NCI-H748 (cell line): ENCODE results near the gene GP1BB.

Source experiments
- DNase-seq: peaks from one replicate; lab custom pipeline; 2025; ENCODE audit not compliant: unreplicated experiment; lab: John Stamatoyannopoulos, UW

Gene GP1BB

DNA sequence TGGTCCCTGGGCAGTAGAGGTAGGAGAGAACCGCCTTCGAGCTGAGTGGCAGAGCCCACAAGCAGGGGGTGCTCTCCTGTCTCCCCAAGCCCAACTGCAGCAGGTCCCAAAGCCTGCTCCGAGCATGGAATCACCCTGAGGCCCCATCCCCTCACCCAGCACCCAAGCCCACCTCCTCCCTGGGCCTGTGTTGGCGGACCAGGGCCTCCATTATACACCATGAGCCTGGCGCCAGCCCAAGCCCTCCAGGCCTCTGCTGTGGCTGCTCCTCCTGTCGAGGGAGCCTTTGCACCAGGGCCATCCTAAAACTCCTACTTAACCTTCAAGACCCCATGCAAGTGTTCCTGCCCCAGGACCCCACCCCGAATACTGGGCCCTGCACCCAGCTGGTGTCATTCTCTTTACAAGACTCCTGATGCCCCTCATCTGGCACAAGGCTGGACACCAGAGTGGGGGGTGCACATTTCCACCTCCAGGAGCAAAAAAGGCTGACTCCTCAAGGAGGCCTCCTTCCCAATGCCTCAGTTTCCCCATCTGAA lies 16.6 kb downstream of the GP1BB start:
- DNase-seq = no peak

DNA sequence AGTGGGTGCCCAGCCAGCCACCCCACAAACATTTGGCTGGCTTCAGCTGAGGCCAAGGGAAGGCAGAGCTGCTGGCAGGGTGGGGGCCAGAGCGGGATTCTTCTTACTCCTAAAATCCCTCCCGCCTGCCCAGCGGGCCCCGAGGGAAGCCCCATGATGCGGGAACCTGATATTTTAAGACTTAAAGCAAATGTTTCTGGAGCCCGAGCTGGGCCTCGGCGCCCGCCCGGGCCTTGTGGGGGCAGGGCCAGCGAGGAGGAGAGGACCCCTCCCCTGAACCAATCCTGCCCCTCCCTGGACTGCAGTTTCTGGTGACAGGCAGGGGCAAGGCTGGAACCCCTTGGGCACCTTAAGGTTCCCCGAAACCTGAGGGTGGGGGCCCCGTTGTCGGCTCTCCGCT lies 17.2 kb downstream of the GP1BB start:
- no peak for DNase-seq

DNA sequence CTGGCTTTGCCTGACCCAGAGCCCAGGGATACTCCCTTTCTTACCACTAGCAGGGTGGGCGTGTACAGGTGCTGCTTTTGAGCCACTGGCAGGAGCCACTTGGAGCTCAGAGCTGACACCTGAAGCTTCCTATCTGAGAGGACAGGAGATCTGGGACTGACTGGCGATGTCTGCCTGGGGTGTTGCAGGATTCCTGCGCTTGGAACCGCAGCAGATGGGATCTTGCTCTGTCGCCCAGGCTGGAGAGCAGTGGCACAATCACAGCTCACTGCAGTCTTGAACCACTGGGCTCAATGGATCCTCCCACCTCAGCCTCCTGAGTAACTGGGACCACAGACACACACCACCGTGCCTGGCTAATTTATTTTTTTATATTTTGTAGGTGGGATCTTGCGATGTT lies 17.7 kb downstream of the GP1BB start:
- DNase-seq = no peak

DNA sequence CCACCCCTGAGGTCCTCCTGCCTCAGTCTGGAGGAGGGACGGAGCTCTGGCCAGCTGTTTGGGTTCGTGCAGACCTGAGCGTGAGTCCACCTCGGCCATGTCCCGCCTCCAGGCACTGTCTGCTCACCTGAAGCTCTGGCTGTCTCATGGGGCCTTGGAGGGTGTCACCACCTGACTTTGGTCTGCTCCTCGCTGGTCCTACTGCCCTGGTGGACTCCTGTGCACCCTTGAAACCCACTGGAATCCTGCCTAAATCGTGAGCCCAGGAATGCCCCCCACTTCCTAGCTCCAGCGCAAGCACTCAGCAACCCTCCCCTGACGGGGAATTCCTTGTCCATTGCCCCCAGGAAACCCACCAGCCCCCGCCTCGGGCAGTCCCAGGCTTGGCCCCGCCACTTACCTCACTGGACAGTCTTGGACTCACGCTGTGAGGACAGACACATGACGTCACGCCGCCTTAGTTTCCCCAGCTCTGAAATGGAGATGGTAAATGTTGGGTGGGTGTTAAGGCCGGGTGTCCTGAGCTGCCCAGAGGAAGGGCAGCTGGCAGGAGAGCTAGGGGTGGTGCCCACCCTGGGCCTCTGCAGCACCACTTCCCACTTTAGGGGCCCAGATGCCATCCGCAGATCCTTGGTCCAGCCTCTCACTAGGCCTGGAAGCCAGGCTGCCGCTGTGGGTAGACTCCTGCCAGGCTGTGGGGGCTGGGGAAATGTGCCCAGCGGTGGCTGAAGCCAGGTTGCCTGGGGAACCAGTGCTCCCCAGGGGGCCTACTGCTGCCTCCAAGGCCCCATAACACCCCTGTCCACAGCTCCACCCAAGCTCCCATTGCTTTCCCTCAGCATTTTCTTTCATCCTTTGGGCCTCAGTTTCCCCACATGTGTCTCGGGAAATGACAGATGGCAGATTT lies 19.1 kb downstream of the GP1BB start:
- no peak for DNase-seq

DNA sequence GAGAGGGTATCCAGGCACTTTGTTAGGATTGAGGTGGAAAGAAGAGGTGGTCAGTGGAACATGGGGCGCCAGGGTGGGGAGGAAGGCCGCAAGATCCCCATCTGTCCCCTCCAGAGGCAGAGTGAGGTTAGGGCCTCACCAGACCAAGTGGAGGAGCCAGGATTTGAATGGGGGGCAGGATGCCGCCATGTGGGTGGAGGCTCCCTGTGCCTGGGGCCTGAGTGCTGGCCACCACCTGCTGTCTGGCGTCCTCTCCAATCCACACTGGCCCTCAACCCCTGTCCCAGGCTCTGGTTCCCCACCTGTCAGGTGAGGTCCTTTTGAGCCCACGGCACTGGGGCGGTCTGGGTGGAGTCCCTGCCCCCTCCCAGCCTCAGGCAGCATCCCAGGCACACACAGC lies 19.7 kb downstream of the GP1BB start:
- no peak for DNase-seq

DNA sequence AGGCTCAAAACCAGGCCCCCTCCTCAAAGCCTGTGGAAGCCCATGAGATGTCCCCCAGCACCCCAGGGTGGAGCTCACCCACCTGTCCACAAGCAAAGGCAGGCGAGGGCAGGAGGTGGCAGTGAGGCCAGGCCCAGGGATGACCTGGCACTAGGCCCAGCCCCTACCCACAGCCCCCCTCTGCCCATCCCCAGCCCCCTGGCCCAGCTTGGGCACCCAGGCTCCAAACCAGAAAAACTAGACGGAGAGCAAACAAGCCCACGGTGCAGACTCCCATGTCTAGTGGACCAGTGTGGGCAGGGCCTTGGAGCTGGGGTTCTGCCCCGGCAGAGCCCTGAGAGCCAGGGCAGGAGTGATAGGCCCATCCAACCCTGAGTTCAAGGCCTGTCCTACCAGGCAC lies 20.3 kb downstream of the GP1BB start:
- DNase-seq = no peak

DNA sequence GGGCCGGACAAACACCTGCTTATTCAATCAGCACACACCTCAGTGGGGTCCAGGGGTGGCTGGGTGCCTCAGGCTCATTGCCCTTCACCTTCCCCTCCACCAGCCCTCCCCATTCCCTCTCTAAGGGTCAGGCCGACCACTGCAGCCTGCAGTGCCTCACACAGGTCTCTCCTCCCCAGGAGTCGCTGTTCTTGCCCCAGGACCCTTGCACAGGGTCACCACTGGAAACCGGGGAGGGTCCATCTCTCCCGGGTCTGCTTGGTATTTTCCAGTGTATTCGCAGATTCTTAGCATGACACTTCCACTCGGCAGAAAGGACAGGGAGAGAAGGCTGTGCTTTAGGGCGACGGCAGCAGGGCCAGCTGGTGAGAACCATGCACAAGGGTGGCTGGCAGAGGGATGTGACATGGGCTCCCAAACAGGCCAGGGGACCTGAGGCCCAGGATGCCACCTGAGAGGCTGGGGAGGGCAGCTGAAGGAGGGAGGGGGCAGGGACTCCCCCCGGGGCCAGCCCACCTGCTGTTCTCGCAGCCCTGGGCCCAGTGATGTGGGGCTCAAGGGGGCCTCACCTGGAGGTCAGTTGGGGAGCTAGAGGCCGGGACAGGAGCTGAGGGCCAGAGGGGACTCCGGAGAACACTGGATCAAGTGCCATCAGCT lies 21.1 kb downstream of the GP1BB start:
- DNase-seq = no peak

DNA sequence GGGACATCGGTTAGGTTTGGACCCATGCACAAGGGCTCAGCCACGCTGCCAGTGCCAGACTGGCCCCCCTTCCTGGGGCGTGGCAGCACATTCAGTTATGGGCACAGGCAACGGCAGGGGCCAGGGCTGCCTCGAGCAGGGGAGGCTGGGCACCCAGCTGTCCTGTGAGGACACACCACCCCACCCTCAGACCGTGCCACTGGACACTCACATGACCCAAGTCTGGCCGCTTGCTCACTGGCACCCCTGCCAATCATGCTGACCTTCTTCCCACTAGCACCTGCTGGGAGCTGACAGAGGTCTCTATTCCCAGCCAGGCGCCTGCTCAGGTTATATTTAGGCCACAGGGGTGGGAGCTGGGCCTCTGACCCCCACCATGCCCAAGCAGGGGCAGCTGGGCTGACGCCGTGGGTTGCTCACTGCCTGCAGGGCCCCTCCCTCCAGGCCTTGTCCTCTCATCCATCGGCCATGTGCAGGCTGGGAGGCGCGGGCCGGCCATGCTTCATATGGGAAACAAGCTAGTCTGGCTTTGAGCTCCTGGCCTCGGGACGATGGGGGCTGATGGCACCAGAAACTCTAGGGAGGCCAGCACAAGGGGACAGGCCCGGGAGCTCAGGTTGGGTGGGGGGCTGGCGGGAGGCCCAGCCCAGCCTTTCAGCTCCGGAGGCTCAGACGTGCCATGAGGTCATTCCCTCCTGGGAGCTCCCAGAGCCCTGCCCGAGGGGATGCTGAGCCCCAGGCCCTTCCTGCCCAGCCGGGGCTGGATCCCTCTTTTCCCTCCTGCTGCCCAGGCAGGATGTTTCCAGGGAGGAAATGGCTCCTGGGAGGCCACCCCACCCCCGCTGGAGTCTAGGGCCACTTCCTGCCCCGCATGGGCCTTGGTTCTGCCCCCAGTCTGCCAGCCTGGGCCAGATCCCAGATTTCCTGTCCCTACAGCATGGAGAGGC lies 22.1 kb downstream of the GP1BB start:
- DNase-seq = no peak

DNA sequence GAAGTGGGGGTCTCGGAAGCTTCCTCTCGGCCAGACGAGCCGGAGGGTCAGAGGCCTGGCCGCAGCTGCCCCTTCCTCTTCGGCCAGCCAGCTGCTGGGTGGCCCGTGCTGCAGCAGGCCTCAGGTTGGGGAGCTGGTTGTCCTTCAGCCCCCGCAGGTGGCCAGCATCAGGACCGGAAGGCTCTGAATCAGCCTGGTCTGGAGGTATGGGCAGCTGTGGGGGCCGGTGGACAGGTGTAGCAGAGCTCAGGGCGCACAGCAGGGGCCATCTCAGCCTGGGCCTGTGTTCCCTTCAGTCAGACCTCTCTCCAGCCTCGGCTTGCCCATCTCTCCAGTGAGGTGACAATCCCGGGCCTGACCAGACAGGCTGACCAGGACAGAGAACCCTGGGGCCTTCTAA lies 23.4 kb downstream of the GP1BB start:
- DNase-seq = no peak

DNA sequence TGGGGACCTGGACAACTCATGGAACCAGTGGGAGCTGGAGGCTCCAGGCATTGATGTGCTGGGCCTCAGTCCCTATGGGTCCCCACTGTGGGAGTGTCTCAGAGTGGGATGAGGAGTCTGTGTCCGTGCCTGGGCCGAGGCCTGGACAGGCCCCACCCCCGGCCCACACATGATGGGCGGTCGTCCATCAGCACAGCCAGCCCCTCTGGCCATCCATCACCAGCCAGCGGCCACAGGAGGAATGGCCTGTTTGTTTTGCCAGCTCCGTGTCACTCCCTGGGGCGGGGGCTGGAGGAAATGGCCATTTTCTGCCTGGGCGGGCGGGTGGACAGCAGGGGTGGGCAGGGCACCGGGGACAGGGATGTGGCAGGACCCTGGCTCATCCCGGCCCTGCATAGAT lies 24.2 kb downstream of the GP1BB start:
- no peak for DNase-seq

DNA sequence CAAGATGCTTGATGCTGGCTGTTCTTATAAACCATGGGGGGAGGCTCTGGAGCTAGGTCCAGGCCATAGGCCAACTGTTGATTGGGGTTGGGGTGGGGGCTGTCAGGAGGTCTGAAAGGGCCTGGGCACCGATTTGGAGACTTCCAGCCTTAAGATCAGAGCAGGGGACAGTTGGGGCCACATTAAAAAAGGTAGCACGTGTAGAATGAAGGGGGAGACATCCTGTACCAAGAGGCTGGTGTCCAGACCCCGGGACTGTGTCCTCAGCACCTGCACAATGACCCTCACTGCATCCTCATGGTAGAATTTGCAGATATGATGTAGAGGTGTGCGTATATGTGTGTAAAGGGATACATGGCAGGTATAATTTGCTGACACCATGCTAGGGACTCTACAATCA lies 24.8 kb downstream of the GP1BB start:
- no peak for DNase-seq

DNA sequence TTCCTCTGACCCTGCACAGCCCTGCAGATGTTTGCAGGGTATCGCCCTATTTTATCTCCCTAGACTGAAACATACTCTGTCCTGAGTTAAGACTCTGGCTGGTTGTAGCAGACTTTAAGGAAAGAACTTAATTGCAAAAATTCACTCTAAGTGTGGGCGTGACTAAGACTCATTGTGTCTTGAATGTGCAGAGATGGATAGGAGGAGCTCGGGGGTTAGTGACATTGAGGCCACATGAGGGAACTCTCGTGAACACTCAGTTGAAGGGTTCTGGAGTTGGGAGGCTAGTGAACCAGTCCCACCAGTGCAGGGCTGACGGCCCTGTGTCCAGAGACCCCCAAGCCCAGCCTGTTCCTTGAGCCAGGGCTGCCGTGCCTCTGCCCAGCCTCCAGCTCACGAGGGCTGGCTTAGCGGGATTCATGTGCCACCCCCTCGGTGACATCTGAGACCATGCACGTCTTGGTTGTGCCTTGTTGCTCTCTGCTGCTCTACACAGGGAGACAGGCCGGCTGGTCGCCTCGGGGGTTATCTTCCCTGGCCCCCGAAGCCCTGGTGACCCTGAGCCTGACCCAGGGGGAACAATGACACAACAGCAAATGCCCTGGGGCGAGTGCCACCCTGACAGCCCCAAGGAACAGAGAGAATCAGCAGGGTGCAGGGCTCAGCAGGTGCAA lies 25.8 kb downstream of the GP1BB start:
- DNase-seq = no peak

DNA sequence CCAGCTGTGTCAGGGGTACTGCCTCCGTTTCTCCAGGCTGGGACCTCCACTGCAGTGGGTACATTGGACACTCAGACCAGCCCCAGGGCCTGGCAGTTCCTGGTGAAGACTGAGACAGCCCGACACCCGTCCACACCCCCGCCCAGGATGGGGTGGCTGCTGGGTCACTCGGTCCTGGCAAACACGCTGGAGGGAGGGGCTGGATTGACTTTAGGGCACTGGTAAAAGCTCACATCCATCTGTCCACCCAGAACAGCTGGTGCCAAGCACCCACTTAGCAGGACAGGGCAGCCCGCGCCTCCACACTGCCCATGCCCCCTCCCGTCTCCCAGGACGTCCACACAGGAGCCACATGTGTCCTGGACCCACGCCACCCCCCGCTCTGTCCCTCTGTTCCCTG lies 26.5 kb downstream of the GP1BB start:
- DNase-seq = no peak

DNA sequence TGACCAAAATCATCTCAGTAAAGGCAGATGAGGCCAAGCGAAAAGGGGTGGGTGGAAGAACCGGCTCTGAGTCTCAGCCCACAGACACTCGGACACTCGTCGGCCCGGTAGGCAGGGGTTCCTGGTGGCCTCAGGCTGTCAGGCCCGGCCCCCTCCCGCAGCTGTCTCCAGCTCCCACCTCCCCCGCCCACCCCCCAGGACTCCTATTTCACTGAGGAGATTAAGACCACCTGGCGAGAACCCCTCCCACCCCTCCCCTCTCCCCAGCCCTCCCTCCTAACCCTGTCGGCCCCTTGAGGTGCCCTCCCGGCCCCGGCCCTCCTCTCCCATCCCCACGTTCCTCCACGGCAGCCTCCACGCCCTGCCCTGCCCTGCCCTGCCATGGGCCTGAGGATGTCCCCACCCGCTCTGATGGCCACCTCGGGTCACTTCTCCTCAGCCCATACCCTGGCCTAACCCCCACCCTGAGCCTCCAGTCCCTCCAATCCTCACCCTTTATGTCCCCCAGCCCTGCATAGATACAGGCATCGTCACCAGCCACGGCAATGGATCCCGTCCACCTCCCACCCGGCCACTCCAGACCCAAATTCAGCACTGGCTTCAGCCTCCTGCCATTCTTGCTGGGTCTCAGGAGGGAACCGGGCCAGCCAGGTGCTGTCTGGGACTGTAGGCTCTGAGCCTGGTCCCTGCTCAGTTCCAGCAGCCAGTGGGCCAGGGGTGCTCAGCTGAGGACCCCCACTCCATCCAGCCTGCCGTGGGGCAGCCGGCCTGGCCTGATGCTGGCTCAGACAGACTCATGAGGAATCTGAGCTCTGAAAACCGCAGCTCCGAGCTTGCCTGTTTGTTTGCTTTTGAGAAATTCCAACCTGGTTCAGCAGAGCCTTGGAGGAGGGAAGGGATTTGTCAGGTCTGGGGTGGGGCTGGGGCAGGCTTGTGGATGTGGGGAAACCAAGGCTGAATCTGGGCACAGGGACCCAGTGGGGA lies 27.5 kb downstream of the GP1BB start:
- no peak for DNase-seq

DNA sequence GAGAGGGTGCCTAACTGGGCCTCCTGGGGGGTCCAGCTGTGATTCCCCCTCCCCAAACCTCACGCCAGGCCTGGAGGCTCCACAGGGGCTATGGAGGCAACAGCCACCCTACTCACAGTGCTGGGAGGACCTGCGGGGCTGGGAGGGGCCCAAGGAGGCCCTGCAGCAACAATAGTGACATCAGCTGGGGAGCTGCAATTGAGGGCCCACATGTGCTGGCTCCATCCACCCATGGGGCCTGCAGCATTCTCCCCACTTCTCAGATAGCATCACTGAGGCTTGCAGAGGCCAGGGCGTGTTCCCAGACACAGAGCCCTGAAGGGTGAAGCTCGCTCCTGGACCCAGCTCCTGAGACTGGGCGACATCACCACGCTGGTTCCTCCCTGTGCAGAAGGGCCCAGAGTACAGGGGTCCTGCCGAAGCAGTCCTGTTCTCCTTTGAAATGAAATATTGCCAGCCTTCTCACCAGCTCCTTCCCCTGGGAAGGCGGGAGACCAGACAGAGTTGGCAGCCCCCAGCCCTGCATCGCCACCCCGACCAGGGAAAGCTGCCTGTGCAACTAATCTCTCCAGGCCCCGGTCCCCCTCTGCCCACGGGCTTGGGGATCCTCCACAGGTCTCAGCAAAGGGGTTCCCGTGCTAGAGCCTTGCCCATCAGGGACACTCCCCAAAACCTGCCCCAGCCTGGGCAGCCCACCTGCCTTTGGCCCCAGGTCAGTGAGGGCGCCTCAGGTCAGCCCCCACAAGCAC lies 28.3 kb downstream of the GP1BB start:
- DNase-seq = no peak

DNA sequence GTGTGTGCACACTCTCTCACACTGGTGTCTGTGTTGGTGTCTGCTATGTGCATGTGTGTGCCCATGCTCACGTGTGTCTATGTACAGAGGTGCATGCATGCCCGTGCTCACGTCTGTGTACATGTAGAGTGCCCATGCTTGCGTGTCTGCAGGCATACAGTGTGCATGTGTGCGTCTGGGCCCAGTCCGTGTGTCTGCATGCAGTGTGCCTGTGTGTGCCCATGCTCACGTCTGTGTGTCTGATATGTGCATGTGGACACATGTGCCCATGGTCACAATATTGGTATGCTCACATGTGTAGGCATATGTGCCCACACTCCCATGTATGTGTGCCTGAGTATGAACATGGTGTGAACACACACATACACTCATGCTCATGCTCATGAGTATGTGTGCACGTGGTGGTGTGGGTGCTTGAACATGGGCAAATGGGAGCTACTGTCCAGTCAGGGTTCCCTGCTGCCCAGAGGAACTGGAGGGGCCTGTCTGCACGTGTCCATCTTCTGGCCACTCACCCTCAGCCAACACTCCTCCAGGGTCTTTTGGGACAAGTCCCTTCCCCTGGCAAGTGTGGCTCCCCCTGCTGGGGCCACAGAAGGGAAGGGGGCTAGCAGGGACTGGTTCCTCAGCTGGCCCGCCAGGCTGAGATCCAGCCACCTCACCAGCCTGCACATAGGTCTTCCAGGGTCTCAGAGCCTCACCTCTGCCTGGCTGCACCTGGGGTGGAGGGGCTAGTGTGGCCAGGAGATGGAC lies 29.9 kb downstream of the GP1BB start:
- DNase-seq = no peak

DNA sequence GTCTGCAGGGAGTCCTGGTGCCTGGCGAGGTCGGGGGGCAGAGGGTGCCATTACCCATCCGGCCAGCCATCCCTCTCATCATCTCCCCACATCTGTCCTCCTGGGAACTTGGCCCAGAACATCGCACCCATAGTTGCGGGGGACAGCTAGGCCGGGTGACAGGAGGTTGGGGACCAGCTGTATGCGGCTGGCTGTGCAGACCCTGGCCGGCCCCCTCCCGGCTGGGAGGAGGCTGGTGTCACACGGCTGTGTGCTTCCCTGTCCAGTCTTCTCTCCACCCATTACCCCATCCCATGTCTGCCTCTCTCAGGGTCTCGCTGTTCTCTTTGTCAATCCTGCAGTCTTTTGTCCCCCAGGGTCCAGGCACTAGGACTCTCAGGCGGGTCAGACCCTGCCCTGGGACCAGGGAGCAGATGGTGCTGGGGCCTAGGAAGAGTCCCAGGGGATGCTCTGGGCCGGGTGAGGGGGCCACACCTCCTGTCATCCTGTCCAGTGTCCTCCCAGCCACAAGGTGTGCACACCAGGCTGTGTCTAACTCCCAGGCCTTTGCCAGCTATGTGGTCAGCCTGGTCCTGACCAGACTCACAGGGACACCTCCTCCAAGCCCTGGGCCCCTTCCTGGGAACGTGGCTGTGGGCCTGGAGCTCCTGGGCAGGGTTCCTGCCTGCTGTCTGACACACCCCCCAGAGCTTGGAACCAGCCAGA lies 30.8 kb downstream of the GP1BB start:
- no peak for DNase-seq
